ENCODE measurements around the gene CA4. TPM values are rescaled to one million over a fixed set of nuclear protein-coding genes. Genes with fewer than 3 reads are reported as not detected.

Gene CA4
- total and polyA plus RNA-seq, 9 of the 15 experiments (the other 6 are each of a cell fraction or from before 2014, with no cell fraction given) = 0.13 TPM; not detected in 7

- peak; percentile 51; the same call in 1 of the 2 replicates for TF ChIP-seq HBP1 (CRISPR knock-in tag; IDR thresholded peaks at IDR 0.05)
- TF ChIP-seq MLLT1 (IDR thresholded peaks at IDR 0.05) = no peak
- TF ChIP-seq SIN3B (IDR thresholded peaks at IDR 0.05; ENCODE audit: low read depth) = no peak
- 0 out of 2 replicates have a peak, but pooled peaks have one; percentile 49 for TF ChIP-seq ZNF583 (CRISPR knock-in tag; IDR thresholded peaks at IDR 0.05)
- no peak for TF ChIP-seq ZNF280A (IDR thresholded peaks at IDR 0.05; ENCODE audit: low read depth, partially characterized antibody)
- TF ChIP-seq XRCC5 (IDR thresholded peaks at IDR 0.05; ENCODE audit: low read depth, low read length) = peak; percentile 84; the same call in 1 of the 2 replicates
- TF ChIP-seq ZNF79 (CRISPR knock-in tag; IDR thresholded peaks at IDR 0.05; ENCODE audit: low read depth) = no peak
- TF ChIP-seq THAP12 (CRISPR knock-in tag; IDR thresholded peaks at IDR 0.05) = no peak
- no peak for TF ChIP-seq NFYB (IDR thresholded peaks at IDR 0.05; ENCODE audit: extremely low read depth, insufficient read length)
- TF ChIP-seq USF1 (CRISPR knock-in tag; IDR thresholded peaks at IDR 0.05) = peak; percentile 29; the same call in 1 of the 2 replicates
- TF ChIP-seq ZNF175 (CRISPR knock-in tag; IDR thresholded peaks at IDR 0.05; ENCODE audit: low read depth) = no peak
- 0 out of 2 replicates have a peak, but pooled peaks have one; percentile 33 for TF ChIP-seq ZNF24 (IDR thresholded peaks at IDR 0.05)
- no peak for TF ChIP-seq ZNF507 (tag; conservative IDR thresholded peaks at IDR 0.05)
- no peak for TF ChIP-seq MECOM (CRISPR knock-in tag; IDR thresholded peaks at IDR 0.05)
- TF ChIP-seq E2F6 (IDR thresholded peaks at IDR 0.05; ENCODE audit: borderline replicate concordance in 1 of 2, extremely low read depth in 1 of 2, insufficient read depth in 1 of 2, insufficient read length in 1 of 2, low read depth in 1 of 2, low read length in 1 of 2, poor library complexity in 1 of 2, severe bottlenecking in 1 of 2) = peak in 1 of 2 experiments; percentile 40
- no peak; the same call in 1 of the 2 replicates for TF ChIP-seq TEAD4 (IDR thresholded peaks at IDR 0.05; ENCODE audit: low read length)
- 0 out of 2 replicates have a peak, but pooled peaks have one; percentile 85 for TF ChIP-seq TEAD4 (CRISPR knock-in tag; IDR thresholded peaks at IDR 0.05; ENCODE audit: borderline replicate concordance)
Measured at GRCh38 chr17:60139438-60140285, 10.1 kb upstream of the CA4 start (continued).
